Ammon's horn (tissue), 1 donor: ENCODE results near the gene SVBP.

Experiments
- DNase-seq: peaks from one replicate; pipeline ENCODE4 v3.0.0-alpha.2; 2016; ENCODE audit warnings: low spot score

Gene SVBP

DNA sequence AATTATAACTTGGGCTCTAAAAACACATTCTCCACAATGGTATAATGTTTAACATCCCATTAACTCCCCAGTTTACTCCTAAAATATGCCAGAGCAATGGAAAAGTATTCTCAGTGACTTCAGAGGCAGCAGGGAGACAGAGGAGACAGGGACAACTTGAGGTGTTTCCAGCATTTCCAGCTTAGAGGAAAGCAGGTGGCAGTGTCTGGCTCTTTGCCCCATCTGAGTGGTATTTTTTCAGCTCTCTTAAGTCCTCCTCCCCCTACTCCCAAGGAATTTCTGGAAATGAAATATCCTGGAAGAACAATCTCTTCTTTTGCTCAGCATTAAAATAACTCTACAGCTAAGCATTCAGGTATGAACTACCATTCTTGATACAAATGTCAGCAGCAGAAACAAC, 11.0 kb downstream of the SVBP start:
- DNase-seq, result no peak

DNA sequence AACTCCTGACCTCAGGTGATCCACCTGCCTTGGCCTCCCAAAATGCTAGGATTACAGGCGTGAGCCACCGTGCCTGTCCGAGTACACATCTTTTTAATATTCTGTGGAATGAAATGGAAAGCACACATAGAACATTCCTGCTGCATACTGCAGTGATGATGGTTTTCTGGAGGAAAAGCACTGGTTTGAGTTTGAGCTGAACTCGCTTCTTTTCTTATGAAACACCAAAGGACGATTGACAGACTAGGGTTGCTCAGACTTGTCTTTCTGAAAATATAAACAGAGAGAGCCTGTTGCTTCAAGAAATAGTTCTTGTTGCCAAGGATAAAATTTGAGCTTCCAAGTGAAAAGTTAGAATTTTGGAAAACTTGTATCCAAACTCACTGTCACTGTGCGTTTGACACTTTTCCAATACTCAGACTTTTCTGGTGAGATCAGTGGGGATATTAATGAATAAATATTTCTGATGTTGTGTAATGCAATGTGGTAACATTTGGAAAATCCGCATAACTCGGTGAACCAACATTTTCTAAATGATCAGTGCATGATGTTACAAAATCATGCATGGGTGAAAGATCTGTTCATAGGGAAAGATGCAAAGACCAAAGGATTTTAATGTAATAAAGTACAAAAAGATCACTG, 15.2 kb downstream of the SVBP start:
- DNase-seq, result no peak

DNA sequence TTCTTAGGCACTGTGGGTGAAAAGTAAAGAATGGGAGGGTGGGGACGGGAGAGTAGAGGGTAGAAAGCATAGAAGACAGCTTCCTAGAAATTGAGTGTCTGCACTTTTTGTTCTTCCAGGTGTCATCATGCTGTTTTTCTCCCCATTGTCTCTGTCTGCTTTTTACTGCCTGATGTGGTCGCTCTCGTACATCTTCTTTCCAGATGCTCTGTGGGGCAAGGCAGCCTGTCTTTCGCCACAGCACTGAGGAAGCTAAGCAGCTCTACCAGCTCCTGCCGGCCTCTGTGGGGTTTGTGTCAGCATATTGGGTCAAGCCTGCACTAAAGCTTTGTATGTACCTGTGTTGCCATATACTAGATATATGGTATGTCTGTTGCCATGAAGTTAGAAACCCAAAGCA, 19.2 kb downstream of the SVBP start:
- DNase-seq, result peak; percentile 52

DNA sequence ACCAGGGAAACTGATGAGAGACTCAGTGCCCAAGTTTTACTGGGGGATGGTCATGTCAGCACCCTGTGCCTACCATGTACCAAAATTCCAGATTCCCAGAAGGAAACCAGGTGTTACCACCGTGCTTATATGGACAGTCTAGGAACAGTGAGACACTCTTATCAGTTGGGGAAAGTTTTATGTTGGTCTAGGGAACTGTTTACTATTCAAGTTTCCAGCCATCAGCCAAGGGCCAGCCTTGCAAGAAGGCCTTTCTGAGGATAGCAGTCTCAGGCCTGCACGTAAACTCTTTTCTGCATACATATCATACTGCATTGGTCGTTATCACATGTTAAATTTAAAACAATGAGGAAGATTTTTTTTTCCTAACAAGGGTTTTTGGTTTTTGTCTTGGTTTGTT, 19.8 kb downstream of the SVBP start:
- DNase-seq, result no peak

DNA sequence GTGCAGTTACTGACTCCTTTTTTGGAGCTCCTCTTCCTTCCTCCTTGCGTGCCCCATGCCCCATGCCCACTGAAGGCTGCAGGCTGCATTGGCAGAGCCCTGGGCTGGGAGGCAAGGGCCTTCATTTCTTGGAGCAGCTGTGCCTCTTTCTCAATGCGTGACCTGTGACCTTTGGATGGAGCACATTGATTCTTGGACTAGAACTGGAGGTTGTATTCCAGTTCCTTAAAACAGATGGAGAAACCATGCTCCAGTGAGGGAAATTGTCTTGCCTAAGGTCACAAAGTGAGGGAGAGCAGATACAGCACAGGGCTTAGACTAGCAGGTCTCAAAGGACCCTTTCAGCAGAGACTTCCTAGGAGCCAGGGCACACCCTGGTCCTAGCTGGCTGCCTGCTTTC, 23.4 kb downstream of the SVBP start:
- DNase-seq, result no peak

DNA sequence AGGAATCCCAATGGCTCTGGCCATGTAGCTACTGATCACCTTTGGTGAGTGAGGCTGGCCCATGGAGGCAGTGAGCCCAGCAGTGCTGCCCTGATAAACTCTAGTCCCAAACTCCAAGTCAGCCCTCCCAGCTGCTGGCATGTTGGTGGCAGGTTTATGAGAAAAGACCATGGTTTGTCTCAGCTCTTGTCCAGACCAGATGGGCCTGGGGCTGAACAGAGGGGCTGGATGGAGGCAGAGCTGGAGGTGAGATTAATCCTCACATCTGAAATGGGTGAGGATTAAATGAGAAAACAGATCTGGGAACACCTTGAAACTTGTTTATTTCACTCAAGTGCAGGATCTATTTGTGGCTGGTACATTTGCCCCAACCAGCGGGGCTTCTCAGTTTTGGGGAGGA, 29.2 kb downstream of the SVBP start:
- no peak for DNase-seq

DNA sequence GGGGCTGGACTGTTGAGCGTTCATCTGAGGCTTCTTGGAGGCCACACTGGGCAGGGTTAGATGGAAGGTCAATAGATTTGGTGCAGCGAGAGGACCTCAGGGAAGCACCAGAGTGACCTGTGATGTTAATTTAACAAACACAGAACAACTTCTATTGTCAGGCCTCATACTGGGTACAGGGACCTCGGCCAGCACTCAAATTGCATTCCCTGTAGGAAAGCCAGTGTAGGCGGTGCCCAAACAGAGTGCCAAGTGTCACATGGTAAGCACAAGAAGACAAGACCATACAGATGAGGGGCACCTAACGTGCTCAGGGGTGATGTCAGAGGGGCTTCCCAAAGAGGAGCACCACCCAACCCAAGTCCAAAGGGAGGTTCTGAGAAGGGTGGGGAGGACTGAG, 31.1 kb downstream of the SVBP start:
- no peak for DNase-seq

DNA sequence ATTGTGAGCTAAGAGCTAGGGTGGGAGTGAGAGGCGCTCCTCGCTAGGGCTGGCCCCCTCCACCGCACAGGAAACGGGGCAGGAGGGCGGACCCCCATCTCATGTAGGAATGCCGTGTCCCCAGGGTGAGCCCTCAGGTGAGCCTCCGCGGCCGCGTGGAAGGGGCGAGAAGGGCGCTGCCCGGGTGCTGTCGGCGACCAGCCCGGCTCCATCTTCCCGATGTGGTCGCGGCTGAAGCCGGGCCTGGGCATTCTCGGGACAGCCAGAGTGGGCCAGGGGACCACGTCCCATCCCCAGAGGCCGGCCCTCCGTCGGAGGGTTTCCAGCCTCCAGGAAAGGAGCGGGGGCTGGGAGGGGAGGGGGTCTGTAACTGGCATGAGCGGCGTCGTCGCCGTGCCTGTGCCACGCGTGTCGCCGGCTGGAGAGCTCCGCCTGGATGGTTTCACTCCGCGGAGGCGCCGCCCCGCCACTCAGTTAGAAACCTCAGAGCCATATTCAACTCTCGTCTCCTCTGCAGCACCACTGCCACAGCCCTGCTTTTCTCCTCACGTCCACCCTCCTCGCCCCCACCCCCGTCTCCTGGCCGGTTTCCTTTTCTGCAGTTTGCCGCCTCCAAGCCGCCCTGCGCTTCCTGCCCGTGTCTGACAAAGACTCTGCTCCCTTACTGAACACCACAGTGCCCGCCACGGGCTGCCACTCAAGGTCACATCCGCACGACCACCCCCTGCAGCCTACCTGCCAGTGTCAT, 32.1 kb downstream of the SVBP start, which contains the start of gene TMEM269:
TSS of gene TMEM269 (plus strand) at position 46 of the 748 bp plus-strand sequence. CDS start 4,903 bp downstream, outside the sequence.
- peak; percentile 27 for DNase-seq

DNA sequence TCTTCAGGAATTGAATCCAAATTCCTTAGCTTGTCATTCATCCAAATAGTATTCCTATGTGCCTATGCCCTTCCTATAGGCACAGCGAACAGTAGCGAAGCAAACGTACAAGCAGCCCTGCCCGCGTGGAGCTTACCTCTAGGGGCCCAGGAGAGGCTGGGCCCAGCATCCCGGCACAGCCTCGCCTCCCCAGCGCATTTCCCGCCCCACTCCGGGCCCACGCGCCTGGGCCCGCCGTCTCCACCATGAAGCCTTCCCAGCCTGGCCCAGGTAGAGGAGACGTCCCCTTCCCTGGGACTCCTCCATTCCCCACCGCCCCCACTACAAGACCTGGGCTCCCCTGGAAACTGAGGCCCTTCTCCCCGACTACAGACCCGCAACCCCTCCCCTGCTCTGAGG, 32.7 kb downstream of the SVBP start:
- no peak for DNase-seq

DNA sequence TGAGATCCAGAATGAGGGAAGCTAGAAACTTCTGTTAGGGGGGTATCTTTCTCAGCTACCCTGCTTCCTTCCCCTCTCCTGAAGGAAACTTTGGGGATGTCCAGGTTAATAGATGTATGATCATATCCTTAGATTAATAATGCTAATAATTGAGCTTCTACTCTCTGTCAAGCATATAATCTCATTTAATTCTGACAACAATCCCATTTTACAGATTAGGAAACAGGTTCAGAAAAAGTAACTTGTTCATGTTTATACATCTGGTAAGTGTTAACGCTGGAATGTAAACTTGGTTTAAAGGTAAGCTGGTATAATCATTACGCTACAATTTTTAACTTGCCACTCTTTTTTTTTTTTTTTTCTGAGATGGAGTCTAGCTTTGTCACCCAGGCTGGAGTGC, 34.1 kb downstream of the SVBP start:
- no peak for DNase-seq

DNA sequence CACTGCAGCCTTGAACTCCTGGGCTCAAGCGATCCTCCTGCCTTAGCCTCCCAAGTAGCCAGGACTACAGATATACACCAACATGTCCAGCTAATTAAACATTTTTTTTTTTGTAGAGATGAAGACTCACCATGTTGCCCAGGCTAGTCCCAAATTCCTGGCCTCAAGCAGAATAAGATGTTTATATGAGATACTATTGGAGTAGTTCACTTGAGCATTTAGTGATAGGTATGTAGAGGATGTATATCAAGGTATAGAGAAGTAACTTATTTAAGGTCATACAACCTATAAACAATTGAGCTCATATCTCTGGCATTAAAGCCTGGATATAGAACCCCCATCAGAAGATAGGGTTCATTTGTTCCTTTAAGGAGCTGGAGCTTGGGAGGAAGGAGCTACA, 37.0 kb downstream of the SVBP start:
- no peak for DNase-seq

DNA sequence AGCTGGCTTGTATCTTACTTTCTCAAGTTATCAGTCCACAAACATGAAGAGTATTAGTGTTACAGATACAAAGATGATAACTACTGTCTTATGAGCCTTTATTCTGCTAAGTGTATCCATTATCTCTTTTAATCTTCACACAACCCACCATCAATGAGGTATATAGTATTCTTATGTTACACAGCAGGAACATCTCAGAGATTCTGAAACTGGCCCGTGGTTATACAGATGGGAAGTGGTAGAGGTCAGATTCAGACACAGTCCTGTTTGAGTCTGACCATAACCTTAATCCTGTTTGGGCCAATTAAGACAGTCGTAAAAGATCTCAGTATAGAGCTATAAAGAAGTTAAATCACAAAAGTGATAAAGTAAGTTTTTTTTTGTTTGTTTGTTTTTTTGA, 37.5 kb downstream of the SVBP start:
- DNase-seq, result no peak

DNA sequence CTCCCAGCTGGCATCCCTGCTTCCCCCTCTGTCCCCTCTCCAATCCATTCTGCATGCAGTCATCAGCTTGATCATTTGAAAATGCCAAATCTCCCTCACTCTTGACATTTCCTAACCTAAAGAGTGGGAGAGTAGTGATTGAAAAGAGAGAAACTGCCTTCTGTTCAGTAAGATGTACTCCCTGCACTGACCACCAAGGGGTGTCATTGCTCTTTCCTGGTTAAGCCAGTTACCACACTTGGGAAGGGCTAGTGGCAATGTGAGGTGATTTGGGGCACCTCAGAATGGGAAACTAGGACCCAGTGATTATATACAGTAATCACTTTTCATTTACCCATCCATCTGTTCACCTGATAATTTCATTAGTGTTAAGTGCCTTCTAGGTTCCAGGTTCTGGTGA, 39.3 kb downstream of the SVBP start:
- DNase-seq, result peak; percentile 72

DNA sequence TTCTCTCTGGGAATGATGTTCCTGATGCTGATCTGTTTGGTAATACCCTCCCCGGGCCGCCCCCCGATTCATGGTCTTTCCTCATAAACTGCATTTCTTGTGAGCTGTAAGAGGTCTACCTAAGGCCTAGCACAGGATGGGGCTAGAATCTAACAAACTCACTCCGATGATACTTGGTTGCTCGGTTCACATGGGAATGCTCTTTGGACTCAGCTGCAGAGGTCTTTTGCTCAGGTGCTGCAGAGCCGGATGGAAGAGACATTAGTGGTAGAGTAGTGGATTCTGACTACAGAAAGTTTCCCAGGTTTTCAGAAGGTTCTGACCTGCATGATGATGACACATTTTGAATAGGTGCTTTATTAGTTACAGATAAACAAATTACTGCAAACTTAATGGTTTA, 40.7 kb downstream of the SVBP start:
- DNase-seq, result no peak

DNA sequence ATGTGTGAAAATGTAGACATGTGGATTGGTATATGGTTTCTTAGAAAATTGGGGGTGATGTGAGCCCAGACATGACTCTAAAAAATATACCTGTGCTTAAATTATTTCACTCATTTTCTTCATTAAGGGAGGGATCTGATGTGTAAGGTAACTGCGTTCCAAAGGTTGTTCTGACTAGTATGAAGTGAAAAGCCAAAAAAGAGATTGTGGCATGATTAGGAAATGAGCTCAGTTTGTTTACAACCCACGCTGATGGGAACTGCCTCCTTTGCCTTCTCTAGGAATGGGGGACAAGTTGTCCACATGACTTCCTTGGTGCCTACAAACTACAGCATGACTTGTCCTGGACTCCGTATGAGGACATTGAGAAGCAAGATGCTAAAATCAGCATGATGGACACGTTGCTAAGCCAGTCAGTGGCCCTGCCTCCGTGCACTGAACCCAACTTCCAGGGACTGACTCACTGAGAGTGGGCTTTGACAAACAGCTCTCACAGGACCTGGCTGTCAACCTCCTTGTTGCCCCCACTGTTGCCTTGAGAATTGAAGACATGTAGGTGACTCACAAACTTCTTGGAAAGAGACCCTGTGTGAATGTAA, 42.2 kb downstream of the SVBP start:
- no peak for DNase-seq

DNA sequence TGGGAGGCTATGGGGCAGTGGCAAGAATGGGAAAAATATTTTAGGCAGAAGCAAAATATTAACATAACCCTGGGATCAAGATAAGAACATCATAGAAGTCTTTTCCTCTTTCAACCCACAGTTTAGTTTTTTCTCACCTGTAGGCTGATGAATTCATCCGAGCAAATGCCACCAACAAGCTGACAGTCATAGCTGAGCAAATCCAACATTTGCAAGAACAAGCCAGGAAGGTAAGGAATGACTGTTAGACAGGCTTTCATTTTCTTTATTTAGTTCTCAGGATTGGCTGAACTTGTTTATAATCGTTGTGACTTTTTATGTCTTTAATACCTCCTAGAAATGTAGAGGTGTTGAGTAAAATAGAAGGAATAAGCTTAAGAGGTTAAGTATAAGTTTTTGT, 43.8 kb downstream of the SVBP start:
- DNase-seq, result no peak

DNA sequence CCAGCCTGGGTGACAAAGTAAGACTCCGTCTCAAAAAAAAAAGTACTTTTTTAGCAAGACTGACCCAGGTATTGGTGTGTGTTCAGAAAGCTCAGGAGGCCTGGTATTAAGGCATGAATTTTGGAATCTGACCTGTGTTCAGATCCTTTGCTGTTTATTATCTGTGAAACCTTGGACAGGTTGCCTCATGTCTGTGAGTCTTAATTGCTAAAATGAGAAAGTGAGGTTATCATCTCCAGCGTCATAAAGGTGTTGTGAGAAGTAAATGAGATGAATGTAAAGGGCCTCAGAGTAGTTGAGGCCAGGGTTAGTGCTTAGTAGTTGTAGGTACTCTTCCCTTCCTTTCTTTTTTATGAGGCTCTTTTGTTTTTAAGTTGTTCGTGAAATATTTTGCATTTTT, 47.4 kb downstream of the SVBP start:
- DNase-seq, result no peak

DNA sequence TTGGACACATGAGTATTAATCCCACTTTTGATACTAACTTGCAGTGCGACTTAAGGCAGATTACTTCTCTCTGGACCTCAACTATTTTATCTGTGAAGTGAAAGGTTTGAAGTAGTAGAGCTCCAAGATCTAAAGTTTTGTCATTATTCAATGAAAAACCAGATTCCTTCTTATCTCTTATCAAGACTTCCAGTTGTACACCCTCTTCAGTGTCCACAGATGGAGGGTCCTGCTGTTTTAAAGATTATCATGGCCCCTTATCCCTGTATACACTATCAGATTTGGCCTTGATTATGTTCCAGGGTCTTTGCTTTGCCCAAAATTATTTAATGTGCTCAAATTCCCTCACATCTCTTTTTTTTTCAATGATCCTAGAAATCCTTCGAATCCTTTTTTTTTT, 49.0 kb downstream of the SVBP start:
- no peak for DNase-seq

DNA sequence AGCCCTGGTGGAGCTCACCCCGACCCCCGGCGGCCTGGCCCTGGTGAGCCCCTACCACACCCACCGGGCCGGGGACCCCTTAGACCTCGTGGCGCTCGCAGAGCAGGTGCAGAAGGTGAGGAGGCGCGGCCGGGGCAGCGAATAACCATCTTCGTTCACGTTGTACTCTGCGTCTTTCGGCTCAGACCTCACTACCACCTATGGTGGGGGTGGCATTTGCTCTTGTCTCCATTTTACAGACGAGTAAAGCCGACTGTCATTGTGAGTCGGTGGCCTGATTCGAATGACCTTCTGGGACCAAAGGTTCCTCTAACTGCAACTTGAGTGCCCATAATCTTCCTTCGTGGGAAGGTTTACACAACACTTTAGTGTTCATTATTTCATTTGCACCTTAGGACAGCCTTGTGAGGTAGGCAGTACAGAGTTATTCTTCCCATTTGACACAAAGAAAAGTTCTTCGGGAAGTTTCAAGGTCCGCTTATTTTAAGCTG, 49.6 kb downstream of the SVBP start:
- DNase-seq, result no peak

DNA sequence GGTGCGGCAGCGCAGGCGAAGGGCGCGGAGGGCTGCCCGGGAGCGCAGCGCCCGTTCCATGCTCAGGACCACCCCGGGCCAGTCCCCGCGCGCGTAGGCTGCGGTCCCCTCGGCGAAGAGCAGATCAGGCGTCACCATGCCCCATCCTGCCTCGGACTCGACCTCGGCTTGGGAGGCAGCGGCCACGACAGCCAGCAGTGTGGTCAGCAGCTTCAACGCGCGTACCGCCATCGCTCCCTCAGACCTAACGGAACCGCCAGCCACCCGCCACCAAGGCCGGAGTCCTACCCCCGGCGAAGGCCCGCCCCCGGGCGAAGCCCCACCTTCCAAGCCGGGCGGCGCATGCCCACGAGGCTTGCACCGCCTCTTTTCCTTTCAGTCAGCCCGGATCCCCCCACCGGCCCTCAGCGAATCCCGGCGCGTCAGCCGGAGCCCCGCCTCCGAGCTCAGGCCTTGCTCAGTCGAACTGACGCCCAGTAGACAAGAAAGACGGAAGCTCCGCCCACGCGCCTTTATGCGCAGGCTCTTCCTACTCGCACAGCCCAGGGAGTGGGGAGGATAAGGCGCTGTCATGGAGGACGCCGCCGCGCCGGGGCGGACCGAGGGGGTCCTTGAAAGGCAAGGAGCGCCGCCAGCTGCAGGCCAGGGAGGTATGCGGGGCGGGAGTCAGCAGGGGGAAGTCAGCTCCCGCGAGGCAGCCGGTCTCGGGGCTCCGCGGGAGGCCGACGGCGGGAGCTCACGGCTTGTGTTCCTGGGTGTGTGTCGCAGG, 50.3 kb downstream of the SVBP start, which contains the start of the genes C1orf50 and P3H1:
TSS of gene C1orf50 (plus strand) at position 509 of the 769 bp plus-strand sequence. CDS start at position 572, 63 bp downstream.
TSS of gene P3H1 (minus strand) at position 288 of the 769 bp plus-strand sequence. CDS start at position 231, 57 bp downstream.
- peak; percentile 100 for DNase-seq

DNA sequence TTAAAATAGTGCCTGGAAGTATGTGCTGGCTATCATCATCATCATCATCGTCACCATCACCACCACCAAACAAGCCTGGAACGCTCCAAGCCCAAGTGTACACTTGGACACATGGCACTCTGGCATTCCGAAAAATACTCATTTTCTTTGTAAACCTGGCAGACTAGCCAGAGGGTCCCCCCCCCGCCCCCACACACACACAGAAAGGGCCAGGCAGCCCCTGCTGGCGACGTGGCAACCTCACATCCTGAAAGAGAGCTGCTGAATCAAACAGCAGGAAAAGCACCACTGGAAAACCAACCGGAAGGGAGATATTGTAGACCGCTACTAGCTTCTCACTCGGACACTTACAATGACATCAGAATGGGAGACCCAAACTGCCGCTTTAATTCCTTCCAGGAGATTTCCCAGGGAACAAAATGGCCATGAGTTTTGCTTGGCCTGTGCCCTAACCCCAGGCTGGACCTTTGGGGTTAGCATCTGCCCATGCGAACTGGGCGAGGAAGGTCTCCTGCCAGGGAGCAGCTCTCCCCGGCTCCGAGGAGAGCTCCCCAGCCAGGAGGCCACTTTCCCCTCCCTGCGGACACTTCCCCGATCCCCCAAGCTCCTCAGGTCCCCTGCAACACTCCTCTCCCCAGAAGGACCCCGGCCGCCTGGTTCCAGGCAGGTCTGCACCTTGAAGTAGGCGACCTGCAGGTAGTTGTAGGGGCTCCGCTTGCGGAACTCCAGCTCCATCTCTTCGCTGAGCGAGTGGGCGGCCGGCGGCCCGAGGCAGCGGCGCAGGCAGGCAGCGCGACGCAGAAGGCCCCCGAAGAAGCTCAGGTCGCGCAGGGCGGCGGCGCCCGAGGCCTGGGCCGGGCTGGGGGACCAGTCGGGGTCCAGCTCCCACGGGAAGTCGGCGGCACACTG, 51.1 kb downstream of the SVBP start:
- peak; percentile 47 for DNase-seq
